HepG2 (cell line): ENCODE measurements around the gene TUBA1C. TPM values are rescaled to one million over a fixed set of nuclear protein-coding genes. Genes with fewer than 3 reads are reported as not detected.

Source experiments
- MTA3 ChIP-seq: sonication (generic); formaldehyde crosslinking; IDR thresholded peaks from 2 replicates; pipeline ENCODE4 v1.4.0; 2020; ENCODE audit warnings: missing genetic modification reagents
- PCBP2 ChIP-seq: fragments of 200-400 bp; formaldehyde crosslinking; optimal IDR thresholded peaks from 2 replicates; pipeline ENCODE3; 2018; ENCODE audit warnings: low read length, low read depth; ENCODE audit not compliant: poor library complexity, severe bottlenecking
- ZMYM3 ChIP-seq: sonication (generic); formaldehyde crosslinking; IDR thresholded peaks from 2 replicates; pipeline ENCODE4 v1.5.1; 2020; ENCODE audit warnings: mild to moderate bottlenecking, missing genetic modification reagents
- ZNF83 ChIP-seq: sonication (generic); formaldehyde crosslinking; IDR thresholded peaks from 2 replicates; pipeline ENCODE4 v1.4.0; 2020; ENCODE audit warnings: missing genetic modification reagents, mild to moderate bottlenecking, borderline replicate concordance
- polyA plus RNA-seq, 8 experiments: library from polyadenylated mRNA; depleted of rRNA in 3 of 8; stranded (reverse) in 7 of 8; unstranded in 1 of 8; fragments of >200 nt; fragmentation: Illumina TruSeq in 4 of 8; extraction: Trizol in 4 of 8; gene quantifications; 2 replicates each; pipeline versions ENCODE4 v1.2.1 to v1.2.3, GENCODE V29; 2011 to 2016; ENCODE audit warnings: low read depth in 4 of 8, missing spikeins in 1 of 8, mixed read lengths in 1 of 8; ENCODE audit not compliant: insufficient read depth in 1 of 8
- total RNA-seq, 5 experiments: library from RNA; depleted of rRNA; stranded (reverse); fragments of >200 nt; fragmentation: Illumina TruSeq; extraction: Trizol; gene quantifications; 2 replicates each; pipeline ENCODE4 v1.2.3, GENCODE V29; 2016; ENCODE audit warnings: low read depth in 1 of 5
- TF ChIP-seq, protein P1 (sequence below): sonication (generic); formaldehyde crosslinking; IDR thresholded peaks from 2 replicates; pipeline ENCODE4 v1.5.0; 2020; ENCODE audit warnings: mild to moderate bottlenecking, missing genetic modification reagents, borderline replicate concordance
- TF ChIP-seq, protein P2 (sequence below): IDR thresholded peaks from 2 replicates; pipeline ENCODE4 v1.4.0; 2020; ENCODE audit warnings: mild to moderate bottlenecking, missing genetic modification reagents

TUBA1C gene
- total and polyA plus RNA-seq, 2 of the 13 experiments (the other 11 are each of a cell fraction or from before 2014, with no cell fraction given), result 693 to 1,075 TPM

DNA sequence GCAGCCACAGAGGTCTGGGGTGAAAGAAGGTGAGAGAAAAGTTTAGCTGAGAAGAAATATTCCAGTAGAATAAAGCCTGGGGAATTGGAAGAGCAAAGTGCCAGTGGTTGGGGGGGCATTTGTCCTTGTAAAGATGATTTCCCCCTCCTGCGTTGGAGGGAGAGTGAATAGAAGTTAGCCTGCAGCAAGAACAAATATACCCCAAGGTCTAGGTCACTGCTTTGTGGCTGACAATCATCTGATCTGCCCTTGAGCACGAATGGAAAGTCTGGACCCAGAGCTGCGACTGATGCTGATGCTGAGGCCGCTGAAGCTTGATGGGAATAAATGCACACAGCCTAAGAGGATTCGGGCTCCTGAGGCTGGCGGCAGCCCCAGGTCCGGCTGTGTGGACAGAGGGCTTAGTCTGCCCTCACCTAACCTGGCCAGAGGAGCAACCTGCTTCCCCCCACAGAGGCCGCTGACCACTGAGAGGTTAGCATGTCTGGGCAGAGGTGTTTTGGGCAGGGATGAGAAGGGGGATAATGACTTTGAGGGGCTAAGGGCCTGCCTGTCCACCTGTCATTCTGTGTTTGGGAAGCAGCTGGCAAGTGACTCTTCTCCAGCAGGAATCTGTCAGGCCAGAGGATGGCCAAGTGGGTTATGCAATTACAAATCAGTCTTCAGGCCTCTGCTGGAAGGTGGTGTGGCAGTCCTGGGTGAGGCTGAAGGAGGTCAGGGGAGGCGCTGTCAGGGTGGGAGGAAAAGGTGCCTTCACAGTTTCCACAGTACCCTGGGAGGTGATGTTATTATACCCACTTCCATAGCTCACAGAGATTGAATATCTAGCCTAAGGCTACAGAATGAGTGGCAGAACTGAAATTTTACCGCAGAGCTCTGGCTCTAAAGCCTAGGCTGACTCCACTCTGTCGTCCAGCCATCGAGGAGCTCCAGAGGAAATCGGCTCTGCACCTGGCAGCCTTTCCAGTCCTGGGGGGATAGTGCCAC lies 11.7 kb downstream of the TUBA1C start (continued):
- TF ChIP-seq, protein P1, sequence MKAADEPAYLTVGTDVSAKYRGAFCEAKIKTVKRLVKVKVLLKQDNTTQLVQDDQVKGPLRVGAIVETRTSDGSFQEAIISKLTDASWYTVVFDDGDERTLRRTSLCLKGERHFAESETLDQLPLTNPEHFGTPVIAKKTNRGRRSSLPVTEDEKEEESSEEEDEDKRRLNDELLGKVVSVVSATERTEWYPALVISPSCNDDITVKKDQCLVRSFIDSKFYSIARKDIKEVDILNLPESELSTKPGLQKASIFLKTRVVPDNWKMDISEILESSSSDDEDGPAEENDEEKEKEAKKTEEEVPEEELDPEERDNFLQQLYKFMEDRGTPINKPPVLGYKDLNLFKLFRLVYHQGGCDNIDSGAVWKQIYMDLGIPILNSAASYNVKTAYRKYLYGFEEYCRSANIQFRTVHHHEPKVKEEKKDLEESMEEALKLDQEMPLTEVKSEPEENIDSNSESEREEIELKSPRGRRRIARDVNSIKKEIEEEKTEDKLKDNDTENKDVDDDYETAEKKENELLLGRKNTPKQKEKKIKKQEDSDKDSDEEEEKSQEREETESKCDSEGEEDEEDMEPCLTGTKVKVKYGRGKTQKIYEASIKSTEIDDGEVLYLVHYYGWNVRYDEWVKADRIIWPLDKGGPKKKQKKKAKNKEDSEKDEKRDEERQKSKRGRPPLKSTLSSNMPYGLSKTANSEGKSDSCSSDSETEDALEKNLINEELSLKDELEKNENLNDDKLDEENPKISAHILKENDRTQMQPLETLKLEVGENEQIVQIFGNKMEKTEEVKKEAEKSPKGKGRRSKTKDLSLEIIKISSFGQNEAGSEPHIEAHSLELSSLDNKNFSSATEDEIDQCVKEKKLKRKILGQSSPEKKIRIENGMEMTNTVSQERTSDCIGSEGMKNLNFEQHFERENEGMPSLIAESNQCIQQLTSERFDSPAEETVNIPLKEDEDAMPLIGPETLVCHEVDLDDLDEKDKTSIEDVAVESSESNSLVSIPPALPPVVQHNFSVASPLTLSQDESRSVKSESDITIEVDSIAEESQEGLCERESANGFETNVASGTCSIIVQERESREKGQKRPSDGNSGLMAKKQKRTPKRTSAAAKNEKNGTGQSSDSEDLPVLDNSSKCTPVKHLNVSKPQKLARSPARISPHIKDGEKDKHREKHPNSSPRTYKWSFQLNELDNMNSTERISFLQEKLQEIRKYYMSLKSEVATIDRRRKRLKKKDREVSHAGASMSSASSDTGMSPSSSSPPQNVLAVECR, result 0 out of 2 replicates have a peak, but pooled peaks have one; percentile 18
- TF ChIP-seq, protein P2, sequence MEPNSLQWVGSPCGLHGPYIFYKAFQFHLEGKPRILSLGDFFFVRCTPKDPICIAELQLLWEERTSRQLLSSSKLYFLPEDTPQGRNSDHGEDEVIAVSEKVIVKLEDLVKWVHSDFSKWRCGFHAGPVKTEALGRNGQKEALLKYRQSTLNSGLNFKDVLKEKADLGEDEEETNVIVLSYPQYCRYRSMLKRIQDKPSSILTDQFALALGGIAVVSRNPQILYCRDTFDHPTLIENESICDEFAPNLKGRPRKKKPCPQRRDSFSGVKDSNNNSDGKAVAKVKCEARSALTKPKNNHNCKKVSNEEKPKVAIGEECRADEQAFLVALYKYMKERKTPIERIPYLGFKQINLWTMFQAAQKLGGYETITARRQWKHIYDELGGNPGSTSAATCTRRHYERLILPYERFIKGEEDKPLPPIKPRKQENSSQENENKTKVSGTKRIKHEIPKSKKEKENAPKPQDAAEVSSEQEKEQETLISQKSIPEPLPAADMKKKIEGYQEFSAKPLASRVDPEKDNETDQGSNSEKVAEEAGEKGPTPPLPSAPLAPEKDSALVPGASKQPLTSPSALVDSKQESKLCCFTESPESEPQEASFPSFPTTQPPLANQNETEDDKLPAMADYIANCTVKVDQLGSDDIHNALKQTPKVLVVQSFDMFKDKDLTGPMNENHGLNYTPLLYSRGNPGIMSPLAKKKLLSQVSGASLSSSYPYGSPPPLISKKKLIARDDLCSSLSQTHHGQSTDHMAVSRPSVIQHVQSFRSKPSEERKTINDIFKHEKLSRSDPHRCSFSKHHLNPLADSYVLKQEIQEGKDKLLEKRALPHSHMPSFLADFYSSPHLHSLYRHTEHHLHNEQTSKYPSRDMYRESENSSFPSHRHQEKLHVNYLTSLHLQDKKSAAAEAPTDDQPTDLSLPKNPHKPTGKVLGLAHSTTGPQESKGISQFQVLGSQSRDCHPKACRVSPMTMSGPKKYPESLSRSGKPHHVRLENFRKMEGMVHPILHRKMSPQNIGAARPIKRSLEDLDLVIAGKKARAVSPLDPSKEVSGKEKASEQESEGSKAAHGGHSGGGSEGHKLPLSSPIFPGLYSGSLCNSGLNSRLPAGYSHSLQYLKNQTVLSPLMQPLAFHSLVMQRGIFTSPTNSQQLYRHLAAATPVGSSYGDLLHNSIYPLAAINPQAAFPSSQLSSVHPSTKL, result 0 out of 2 replicates have a peak, but pooled peaks have one; percentile 23
- TF ChIP-seq ZNF83 (CRISPR knock-in tag), result no peak
- no peak for TF ChIP-seq ZMYM3 (CRISPR knock-in tag)
- no peak for TF ChIP-seq MTA3 (CRISPR knock-in tag)
- TF ChIP-seq PCBP2, result no peak
